ENCODE results near the gene WDR4. TPM values are rescaled to one million over a fixed set of nuclear protein-coding genes. Genes with fewer than 3 reads are reported as not detected.

WDR4 gene
- total and polyA plus RNA-seq, 2 of the 4 experiments (the other 2 are of a cell fraction) = 11.3 to 20.8 TPM

DNA sequence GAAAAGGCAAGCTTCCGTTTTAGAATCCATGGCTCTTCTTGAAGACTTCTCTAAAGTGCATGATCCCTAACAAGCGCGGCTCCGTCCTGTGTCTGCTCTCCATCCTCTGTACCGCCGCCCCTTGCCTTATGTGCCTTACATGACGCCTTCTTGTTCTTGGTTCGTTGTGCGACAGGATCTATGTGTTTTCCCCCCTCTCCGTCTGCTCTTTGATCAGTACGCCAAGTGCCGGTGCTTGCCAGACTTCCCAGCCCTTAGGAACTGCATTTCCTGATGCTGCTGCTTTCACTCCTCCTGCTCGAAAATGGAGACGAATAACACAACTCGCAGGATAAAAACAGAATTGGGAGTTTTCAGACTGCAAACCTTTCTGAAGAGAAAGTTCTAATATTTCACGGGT, 26.9 kb upstream of the WDR4 start:
- Histone ChIP-seq H3K4ac (ENCODE audit: low read depth, low read length) (no peak overlapping the region), H3K9ac (ENCODE audit: low read depth, low read length) (no peak overlapping the region), H3K23ac (ENCODE audit: low read depth, low read length) (no peak overlapping the region), H3K4me1 (ENCODE audit: control insufficient read depth, insufficient read depth, low read length) (no peaks in the 10 kb centered on the region), H4K20me1 (ENCODE audit: insufficient read depth, low read length) (peaks cover 10% of the 10 kb centered on the region; the same call in 1 of the 2 replicates), H2AK9ac (replicated peaks; ENCODE audit: low read depth, low read length, poor library complexity) (no peak overlapping the region), H3K56ac (ENCODE audit: extremely low read depth, insufficient read depth, low read length) (no peak overlapping the region), H2BK120ac (ENCODE audit: low read depth, low read length) (no peak overlapping the region), H2AK5ac (ENCODE audit: low read depth, low read length) (no peak overlapping the region), H2BK5ac (ENCODE audit: low read depth, low read length, poor library complexity, severe bottlenecking) (no peak overlapping the region), H3K4me2 (ENCODE audit: low read depth, low read length) (no peak overlapping the region), H4K91ac (ENCODE audit: insufficient read depth, low read depth, low read length) (no peak overlapping the region), H2AFZ (replicated peaks; ENCODE audit: low read length, poor library complexity) (no peak overlapping the region), H3K18ac (ENCODE audit: low read depth, low read length) (no peak overlapping the region), H3K4me3 (ENCODE audit: insufficient read depth, low read depth, low read length) (no peak overlapping the region), H4K8ac (ENCODE audit: low read depth in 2 of 2, low read length in 2 of 2) (no peak overlapping the region), H4K5ac (ENCODE audit: low read depth, low read length) (no peak overlapping the region), H3K27ac (ENCODE audit: insufficient read depth, low read length) (no peak overlapping the region), H3K9me1 (ENCODE audit: insufficient read depth, low read length) (peaks cover 2% of the 10 kb centered on the region; the same call in 1 of the 2 replicates), H2BK20ac (ENCODE audit: low read depth, low read length) (no peak overlapping the region), H2BK15ac (ENCODE audit: low read depth, low read length) (no peak overlapping the region), H3K14ac (replicated peaks; ENCODE audit: low read depth, low read length) (no peak overlapping the region), H3K79me1 (ENCODE audit: low read depth in 1 of 2, low read length in 2 of 2) (peaks cover 8 to 30% of the 10 kb centered on the region in 2 experiments), H3K27me3 (ENCODE audit: control insufficient read depth, insufficient read depth, low read length) (no peaks in the 10 kb centered on the region), H3K9me3 (ENCODE audit: control insufficient read depth, insufficient read depth, low read length) (no peaks in the 10 kb centered on the region), H3K36me3 (ENCODE audit: control insufficient read depth, insufficient read depth, low read length) (peaks cover 47% of the 10 kb centered on the region)
- intact Hi-C loops (cut with micrococcal nuclease) = no loop called here
- WGBS, 2 experiments (ENCODE audit: extremely low coverage in 2 of 2, insufficient read length in 1 of 2) = 99% methylated on average over 10 of the region's 16 CpGs; no CpG with 5 or more reads in 1 of the 2 experiments
- BruUV-seq (replicated peaks) = no TSS peak
- ATAC-seq (ENCODE audit: low read depth) (no peak), DNase-seq (no peak)
- POLR2A ChIA-PET (ENCODE audit: unreplicated experiment) = no interaction called here
- TF ChIP-seq, protein P1, sequence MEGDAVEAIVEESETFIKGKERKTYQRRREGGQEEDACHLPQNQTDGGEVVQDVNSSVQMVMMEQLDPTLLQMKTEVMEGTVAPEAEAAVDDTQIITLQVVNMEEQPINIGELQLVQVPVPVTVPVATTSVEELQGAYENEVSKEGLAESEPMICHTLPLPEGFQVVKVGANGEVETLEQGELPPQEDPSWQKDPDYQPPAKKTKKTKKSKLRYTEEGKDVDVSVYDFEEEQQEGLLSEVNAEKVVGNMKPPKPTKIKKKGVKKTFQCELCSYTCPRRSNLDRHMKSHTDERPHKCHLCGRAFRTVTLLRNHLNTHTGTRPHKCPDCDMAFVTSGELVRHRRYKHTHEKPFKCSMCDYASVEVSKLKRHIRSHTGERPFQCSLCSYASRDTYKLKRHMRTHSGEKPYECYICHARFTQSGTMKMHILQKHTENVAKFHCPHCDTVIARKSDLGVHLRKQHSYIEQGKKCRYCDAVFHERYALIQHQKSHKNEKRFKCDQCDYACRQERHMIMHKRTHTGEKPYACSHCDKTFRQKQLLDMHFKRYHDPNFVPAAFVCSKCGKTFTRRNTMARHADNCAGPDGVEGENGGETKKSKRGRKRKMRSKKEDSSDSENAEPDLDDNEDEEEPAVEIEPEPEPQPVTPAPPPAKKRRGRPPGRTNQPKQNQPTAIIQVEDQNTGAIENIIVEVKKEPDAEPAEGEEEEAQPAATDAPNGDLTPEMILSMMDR (conservative IDR thresholded peaks at IDR 0.05; ENCODE audit: low read depth, low read length) = no peak
- TF ChIP-seq, protein P2, sequence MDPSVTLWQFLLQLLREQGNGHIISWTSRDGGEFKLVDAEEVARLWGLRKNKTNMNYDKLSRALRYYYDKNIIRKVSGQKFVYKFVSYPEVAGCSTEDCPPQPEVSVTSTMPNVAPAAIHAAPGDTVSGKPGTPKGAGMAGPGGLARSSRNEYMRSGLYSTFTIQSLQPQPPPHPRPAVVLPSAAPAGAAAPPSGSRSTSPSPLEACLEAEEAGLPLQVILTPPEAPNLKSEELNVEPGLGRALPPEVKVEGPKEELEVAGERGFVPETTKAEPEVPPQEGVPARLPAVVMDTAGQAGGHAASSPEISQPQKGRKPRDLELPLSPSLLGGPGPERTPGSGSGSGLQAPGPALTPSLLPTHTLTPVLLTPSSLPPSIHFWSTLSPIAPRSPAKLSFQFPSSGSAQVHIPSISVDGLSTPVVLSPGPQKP (IDR thresholded peaks at IDR 0.05; ENCODE audit: borderline replicate concordance, low read depth, low read length) = no peak
- TF ChIP-seq, protein P3, sequence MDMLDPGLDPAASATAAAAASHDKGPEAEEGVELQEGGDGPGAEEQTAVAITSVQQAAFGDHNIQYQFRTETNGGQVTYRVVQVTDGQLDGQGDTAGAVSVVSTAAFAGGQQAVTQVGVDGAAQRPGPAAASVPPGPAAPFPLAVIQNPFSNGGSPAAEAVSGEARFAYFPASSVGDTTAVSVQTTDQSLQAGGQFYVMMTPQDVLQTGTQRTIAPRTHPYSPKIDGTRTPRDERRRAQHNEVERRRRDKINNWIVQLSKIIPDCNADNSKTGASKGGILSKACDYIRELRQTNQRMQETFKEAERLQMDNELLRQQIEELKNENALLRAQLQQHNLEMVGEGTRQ (IDR thresholded peaks at IDR 0.05; ENCODE audit: low read depth, low read length) = no peak
- TF ChIP-seq NFE2L2 (IDR thresholded peaks at IDR 0.05; ENCODE audit: low read depth, low read length) (no peak), RFX5 (IDR thresholded peaks at IDR 0.05; ENCODE audit: low read depth, low read length) (no peak), CEBPB (IDR thresholded peaks at IDR 0.05; ENCODE audit: low read depth, low read length) (no peak), MAFK (IDR thresholded peaks at IDR 0.05; ENCODE audit: low read depth, low read length) (no peak), RCOR1 (IDR thresholded peaks at IDR 0.05; ENCODE audit: insufficient replicate concordance, low read length) (no peak), BHLHE40 (IDR thresholded peaks at IDR 0.05; ENCODE audit: low read depth, low read length) (no peak), POLR2A (IDR thresholded peaks at IDR 0.05; ENCODE audit: low read depth, low read length) (no peak), SMC3 (IDR thresholded peaks at IDR 0.05; ENCODE audit: low read depth, low read length) (no peak), CHD1 (IDR thresholded peaks at IDR 0.05; ENCODE audit: low read depth, low read length) (no peak), FOS (IDR thresholded peaks at IDR 0.05; ENCODE audit: low read depth, low read length) (no peak), MAZ (IDR thresholded peaks at IDR 0.05; ENCODE audit: borderline replicate concordance, low read depth, low read length) (no peak)
- in situ Hi-C loops (cut with MboI; ENCODE audit: low sequenced_read_pairs) = no loop called here
- CTCF ChIA-PET = no interaction called here
- dilution Hi-C loops (cut with HindIII; ENCODE audit: low sequenced_read_pairs, unreplicated experiment) = no loop called here
